ENCODE measurements around the gene RREB1.

- TF ChIP-seq CTCF (conservative IDR thresholded peaks at IDR 0.05 in 1 of 2, IDR thresholded peaks at IDR 0.05 in 1 of 2; ENCODE audit: extremely low read depth in 1 of 2, insufficient read depth in 1 of 2, low read depth in 1 of 2, low read length in 2 of 2) (no peak), EZH2 (IDR thresholded peaks at IDR 0.05; ENCODE audit: borderline replicate concordance, low read length) (no peak)
Measured at GRCh38 chr6:7215131-7215530, 107.4 kb downstream of the RREB1 start.
